Measurements from ENCODE around the gene HDAC11.
"Not testable (repeated sequence)": the region's sequence is repeated elsewhere in the genome, so short reads cannot be mapped to it uniquely, and the experiment has no call there.

Gene HDAC11

DNA sequence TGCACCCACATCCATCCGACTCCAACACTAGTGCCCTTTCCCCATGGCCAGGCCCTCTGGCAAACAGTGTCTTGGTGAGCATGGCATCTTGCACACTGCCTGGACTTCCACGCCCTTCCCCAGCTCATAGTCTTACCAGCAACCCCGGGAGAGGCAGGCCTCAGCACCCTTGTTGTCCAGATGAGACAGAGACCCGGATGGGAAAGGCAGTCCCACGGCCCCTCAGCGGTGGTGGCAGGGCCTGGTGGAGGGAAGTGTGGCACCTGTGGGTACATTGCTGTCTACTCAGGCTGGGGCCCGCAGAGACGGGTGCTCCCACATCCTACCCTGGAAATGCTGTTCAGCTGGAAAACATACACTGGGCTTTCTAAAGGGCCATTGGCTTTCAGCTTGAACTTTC is 28.4 kb downstream of the HDAC11 start:
- no peak for DNase-seq

DNA sequence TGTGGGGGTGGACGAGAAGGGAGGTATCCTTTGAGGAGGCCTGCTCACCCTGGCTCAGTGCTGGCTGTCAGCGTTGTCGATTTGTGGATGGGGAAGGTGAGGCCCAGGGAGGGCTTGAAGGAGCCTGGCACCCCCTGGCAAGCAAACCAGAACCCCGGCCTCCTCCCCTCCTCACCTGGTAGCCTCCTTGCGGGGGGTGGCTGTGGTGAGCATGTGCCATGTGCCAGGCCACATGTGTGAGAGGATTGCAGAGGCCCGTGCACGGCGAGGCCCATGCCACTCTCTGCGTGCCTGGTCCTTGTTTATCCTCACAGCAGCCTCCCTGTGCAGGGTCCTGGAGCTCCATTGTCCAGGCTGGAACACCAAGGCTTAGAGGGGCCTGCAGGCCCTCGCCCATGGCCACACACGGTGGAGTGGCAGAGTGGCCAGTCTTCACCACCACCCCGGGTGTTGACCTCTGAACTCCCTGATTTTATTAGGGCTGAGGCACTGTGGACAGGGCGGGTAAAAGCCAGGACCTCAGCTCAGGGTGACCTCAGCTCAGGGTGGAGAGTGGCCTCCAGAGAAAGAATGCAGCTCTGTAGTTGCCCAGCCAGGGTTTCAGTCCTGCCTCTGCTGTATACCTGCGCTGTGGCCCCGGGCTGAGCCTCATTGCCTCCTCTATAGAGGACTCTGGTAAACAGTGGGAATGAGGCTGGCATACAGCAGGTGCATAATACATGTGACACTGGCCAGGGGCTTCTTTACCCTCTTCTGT is 29.1 kb downstream of the HDAC11 start:
- no peak for DNase-seq

DNA sequence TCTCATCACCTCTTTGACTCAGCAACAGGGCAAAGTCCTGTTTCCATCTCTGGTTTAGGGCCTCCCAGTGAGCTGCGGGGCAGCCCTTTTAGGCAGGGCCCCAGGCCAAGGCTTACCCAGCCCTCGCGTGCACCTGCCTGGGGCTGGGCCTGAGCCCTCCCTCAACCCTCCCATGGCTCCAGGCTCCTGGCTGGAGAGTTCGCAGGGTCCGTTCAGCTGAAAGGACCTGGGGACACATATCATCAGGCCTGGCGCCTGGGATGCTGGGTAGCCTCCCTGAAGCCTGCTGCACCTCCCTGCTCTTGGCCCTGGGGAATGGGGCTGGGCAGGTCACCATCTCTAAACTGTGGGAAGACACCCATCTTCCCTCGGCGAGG is 29.7 kb downstream of the HDAC11 start:
- DNase-seq = no peak

DNA sequence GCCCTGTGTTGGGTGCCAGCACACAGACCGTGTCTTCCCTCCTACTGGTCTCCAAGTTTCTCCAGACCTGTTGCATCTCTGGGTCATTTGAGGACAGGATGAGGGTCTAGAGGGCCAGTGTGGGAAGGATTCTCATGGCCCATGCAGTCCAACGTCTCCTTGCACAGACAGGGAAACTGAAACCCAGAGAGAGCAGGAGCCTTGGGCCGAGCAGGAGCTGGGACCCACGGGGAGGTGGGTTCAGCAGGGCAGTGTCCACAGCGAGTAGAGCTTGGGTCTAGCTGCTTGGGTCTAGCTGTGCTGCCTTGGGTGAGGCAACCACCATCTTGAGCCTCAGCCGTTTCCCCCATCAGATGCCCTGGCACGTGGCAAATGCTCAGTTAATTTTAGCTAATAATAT is 32.3 kb downstream of the HDAC11 start:
- no peak for DNase-seq

DNA sequence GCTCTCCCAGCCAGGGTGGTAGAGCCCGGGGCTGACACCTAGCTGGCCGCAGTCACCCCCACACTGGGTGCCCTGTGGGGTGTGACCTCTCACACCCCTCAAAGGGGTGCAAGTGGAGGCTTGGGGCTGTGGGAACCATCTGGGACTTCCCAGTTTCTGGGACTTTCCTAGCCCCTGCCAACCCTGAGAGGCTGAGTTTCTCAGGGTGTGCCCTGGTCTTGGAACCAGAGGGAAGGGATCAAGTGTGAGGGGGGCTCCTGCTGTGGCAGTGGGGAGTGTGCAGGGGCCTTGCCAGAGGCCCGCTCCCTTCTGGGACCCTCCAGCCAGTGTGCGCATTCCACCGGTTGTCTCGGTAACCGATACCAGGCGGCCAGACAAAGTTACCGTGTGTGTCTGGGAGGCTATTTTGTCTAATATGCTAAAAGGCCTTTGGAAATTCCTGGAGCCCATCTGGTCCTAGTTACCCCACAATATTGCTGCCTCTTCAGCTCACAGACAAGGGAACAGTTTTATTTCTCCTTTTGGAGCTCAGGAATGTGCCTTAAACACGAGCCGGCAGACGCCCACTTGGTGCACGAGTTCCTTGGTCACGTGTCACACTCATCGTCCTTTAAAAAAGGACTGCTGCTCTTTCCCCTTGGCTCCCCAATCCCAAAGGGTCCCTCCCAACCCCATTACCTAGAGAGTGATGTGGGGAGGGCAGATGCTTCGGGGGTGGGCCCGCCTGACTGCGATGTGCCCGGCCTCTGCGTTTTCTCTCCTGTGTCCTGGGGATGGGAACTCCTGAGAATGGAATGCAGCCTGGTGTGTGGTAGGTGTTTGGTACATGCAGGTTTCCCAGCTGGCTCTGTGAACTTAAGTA is 33.2 kb downstream of the HDAC11 start:
- no peak for DNase-seq

DNA sequence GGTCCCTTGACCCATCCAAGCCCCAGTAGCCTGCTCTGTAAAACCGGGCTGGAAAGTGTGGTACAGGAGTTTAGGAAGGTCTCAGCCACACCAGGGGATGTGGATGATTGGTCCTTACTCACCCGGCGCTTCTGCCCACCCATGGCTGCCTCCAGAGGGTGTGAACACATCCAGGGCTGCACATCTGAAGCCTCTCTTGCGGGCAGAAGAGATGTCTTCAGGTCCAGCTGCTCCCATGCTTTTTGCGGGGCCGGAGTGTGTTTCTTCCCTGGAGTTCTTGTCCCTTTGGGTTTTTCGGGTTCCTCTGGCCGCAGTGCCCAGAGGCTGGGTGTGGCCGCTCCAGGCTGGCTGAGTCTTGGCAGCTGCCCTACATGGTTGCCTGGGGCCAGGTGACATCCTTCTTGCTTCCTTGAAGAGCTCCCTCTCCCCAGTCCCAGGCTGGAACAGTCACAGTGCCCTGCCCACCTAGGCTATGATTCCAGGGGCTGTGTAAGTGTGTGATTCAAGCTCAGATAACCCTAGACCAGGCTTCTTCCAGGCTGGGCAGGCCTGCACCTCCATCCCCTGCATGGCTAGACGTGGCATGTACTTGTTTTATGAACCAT is 33.9 kb downstream of the HDAC11 start:
- no peak for DNase-seq

DNA sequence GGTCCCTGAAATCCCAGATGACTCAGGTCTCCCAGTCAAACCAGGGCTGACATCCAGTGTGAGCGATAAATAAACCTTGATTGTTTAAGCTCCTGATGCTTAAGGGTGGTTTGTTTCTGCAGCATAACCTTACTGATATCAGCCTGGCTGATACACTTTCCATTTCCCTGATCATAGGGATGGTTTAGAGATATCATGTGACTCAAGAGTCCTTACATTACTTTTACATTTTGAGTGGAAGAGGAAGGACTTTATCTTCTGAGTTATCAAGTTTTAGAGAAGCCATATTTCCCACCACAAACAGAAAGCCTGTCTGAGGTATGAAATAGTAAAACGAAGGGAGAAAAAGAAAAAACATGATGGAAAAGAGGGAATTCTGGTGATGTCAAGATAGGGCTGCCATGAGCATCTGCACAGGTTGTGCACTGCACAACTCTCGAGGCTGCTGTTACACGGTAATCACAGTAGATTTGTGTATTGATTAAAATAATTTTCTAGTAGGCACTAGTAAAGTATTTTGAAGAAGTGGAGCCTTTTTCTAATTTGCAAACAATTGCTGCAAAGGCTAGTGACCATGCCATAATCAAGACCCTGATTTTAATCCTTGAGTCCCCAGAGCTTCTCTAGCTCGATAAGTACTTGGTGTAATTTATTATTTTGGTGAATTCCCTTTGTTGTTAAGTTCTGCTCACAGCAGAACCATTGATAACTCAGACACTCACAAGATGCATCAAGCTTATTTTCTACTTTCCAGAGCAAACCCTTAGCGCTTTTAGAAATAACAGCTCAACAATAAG is 34.7 kb downstream of the HDAC11 start:
- DNase-seq = no peak

DNA sequence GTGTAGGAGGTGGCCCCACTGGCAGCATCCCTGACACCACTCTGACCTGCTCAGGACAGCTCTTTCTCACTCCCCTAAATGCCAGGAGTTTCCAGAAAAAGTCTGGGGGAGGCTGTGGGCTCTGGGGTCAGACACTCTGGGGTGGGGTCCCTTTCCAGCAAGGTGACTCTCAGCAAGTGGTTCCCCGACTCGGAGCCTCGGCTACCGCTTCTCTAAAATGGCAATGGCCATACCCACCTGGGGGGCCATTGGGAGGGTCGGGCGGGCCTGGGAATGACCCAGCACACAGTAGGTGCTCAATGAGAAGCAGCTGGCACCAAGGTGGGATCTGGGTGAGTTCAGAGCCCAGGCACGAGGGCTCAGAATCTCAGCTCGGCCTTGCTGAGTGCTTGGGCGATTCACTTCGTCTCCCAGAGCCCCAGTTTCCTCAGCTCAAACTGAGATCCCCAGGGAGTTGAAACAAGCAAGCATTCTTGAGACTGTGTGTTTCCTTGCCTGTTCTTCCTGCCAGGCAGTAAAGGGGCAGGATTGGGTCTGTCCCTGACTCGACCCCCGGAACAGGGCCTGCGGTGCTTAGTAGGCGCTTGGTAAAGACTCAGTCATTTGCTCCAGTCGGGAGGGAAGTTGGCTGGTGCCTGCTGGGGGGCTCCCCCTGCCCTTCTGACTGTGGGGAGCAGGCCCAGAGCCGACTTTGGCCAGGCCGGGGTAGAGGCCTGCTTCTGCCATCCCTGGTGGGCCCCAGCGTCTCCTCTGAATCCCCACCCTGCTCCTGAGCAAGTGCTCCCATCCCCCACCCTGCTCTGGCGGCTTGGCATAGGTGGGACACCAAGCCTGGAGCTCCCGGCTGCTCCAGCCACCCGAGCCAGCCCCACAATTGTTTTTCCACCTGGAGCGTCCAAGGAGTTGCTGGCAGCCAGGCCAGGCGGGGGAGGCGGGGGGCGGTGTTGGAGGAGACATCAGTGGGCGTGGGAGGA is 36.0 kb downstream of the HDAC11 start:
- no peak for DNase-seq

DNA sequence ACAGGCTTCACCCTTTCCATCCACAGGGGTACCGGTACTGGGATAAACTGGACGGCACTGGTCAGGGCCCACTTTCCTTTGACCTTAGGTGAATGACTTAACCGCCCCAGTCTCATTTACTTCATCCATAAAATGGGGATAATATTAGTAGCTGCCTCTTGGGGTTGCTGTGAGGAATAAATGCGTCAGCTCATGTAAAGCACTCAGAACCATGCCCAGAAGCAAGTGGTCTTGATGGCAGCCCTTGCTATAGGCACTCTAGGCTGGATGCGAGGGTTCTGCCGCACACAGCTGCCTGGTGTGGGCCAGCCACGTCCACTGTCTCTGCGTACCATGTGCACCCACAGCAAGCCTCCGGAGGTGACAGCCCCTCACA is 36.6 kb downstream of the HDAC11 start:
- DNase-seq = no peak

DNA sequence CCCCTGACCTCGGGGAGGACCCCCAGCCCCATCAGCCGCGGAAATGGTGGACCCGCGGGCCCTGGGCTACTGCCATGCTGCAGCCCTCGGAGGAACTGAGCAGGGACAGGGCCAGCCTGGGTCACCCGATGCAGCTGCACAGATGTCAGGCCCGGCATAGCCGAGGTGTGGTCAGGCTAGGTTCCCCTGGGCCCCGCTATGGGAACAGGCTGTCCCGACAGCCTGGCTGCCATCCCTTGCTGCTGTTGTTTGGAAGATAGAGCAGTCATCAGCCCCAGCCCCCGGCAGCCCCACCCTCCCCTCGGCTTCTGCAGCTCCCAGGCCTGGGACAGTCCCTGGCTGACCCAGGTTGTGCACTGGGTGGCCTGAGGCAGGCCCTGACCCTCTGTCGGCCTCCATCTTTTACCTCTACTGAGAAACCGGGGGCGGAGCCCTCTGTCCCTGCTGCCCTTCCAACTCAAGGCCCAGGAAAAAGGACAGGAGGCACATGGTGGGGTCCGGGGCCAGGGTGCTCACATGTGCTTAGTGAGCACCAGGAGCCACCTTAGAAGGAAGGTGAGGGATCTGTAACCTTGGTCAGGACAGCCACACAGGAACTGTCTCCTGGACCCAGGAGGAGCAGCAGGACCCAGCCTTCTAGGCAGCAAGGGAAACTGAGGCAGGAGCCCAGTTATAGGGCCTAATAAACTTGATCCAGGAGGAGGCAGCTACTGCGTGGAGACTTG is 37.3 kb downstream of the HDAC11 start:
- no peak for DNase-seq

DNA sequence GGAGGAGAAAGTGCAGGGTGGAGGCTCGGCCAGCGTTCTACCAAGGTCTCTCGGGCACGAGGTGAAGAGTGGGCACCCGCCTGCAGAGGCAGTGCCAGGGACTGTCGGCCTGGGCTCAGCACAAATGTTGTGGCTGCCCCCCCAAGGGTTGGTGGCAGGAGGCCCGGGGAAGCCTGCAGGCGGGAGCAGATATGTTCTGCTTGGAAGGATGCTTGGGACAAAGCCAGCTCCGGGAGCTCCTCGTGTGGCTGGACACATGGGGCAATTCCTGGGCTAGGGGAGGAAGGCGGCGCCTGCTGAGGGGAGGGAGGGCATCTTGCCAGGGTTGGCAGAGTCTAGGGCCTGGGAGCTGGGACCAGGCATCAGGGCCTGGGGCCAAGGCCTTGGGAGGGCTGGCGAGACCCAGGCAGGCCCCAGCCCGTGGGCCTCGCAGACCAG is 38.4 kb downstream of the HDAC11 start:
- DNase-seq = no peak

DNA sequence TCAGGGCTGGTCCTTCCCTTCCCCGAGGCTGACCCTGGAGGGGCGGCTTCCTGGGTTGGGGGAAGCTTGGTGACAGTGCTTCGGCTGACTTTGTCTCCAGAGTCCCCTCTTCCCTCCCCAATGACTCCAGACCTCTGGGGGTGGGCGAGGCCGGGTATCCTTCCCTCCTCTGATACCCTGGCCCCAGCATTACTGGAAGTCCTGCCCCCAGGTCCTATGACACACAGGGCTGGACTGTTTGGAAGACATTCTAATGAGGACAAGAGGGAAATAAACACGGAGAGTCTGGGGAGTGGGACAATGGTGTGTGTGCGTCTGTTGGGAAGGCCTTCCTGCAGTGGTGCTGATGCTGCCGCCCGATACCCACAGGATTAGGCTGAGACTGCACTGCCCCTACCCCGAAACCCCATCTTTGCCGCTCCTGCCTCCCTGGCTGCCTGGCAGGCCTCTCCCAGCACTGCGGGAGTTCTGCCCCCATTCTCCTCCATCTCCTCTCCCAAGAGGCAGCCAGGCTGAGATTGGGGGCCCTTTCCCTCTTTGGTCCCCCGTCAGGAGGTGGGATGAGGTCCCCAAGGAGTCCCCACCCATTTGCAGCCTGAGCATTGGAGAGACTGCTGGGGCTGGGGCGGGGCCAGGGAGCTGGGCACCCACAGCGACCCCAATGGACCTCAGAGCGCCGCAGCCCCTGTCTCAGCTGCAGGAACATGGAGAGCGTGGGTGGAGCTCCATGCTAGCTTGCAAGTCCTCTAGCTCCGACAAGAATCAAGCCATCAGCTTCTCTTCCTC is 39.1 kb downstream of the HDAC11 start:
- DNase-seq = no peak

DNA sequence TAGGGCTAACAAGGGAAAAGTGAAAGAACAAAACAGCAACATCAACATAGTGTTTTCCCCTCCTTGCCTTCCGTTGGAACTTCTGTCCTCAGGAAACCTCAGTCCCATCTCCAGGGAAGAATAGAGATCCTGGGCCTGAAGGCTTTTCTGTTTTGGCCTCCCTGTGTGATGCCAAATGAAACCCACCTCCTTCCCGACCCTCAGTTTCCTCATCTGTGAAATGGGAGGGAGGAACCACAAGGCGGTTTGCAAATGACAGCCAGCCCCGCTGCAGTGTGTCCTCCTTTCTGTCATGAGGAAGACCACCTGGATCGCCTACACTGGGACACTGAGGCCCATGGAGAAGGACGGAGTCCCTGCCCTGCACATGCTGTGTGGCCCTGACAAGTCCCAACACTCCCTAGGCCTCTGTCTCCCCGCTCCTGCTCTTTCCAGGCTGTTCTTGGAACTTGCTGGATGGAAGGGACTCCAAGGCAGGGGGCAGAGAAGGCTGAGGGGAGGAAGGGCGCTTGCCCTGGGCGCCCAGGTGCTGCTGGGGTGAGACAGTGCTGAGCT is 40.3 kb downstream of the HDAC11 start:
- no peak for DNase-seq

DNA sequence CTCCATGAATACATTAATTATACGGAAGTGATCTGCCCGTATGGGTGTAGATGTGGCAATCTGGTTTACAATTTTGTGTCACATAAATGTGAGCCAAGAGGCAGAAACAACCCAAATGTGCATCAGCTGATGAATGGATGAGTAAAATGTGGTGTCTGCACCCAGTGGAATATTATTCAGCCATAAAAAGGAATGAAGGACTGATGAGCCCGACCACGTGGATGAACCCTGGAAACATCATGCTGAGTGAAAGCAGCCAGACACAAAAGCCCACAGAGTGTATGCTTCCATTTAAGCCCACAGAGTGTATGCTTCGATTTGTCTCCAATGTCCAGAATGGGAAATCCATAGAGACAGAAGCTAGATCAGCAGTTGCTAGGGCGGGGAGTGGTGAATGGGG is 41.2 kb downstream of the HDAC11 start:
- no peak for DNase-seq

DNA sequence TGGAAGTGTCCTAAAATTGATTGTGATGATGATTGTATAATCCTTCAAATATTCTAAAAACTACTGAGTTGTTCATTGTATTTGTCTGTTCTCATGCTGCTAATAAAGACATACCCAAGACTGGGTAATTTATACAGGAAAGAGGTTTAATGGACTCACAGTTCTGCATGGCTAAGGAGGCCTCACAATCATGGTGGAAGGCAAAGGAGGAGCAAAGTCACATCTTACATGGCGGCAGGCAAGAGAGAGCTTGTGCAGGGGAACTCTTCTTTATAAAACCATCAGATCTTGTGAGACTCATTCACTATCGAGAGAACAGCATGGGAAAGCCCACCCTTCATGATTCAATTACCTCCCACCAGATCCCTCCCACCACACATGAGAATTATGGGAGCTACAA is 41.6 kb downstream of the HDAC11 start:
- not testable (repeated sequence) for DNase-seq

DNA sequence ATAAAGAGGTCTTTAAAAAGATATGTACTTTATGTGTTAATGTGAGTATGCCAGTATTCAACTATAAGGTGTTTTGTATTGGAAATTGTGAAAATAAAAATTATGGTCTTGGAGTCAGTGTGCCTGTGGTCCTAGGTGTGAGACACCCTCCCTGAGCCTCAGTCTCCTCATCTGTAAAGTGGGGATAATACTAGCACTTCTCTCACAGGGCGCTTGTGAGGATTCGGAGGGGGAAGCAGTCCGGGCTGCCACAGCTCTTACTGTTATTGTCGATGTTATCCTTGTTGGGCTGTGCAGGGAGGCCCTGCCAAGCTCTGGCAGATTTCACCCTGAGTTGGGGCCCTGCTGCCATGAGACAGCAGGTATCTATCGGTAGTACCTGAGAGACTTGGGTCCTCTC is 42.1 kb downstream of the HDAC11 start:
- no peak for DNase-seq

DNA sequence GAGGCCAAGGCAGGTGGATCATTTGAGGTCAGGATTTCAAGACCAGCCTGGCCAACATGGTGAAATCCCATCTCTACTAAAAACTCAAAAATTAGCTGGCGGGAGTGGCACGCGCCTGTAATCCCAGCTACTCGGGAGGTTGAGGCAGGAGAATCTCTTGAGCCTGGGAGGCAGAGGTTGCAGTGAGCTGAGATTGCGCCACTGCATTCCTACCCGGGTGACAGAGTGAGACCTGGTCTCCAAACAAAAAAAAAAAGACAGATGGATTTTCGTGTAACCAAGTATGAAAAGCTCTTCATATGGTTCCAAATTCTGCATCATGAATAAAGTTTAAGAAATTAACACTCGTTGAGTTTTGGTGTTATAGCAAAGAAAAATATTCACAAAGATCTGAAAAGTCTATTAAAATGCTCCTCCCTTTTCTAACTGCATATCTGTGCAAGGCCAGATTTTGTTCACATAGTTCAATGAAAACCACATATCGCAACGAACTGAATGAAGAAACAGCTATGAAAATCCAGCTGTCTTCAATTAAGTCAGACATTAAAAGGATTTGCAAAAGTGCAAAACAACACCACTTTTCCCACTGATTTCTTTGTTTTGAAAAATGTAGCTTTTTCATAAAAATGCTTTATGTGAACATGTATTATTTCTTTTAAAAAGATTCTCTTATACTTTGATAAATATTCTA is 45.0 kb downstream of the HDAC11 start:
- DNase-seq = no peak

DNA sequence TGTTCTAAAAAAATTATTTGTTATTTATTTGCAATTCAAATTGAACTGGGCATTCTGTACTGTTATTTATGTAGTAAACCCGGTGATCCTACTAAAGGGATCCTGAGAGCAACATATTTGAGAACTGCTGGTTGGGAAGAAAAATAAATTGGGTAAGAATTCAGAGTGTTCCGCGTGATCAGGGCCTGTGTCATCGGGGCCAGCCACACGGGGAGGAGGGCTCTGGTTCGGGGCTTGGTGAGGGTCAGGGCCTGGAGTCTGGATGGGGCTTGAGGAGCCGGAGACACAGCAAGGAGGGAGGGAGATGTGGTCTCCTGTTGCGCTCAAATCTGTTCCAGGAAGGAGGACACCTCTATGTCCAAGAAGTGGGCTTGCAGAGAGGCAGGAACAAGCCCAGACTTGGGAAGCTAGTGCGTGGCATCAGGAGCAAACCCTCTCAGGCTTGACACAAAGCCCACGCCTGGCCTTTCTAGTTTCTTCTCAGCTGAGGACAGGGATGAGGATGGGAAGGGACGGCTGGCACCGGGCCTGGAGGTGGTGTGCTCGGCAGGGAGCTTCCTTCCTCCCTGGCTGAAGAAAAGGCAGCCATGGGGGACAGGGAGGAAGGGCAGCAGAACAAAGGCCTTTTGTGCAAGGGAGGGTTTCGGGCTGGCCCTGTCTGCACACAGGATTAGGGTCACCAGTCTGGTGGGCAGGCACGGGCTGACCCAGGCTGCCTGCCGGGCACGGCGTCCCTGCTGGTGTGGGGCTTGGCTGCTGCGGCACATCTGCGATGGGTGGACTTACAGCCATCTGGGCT is 45.9 kb downstream of the HDAC11 start:
- DNase-seq = no peak

DNA sequence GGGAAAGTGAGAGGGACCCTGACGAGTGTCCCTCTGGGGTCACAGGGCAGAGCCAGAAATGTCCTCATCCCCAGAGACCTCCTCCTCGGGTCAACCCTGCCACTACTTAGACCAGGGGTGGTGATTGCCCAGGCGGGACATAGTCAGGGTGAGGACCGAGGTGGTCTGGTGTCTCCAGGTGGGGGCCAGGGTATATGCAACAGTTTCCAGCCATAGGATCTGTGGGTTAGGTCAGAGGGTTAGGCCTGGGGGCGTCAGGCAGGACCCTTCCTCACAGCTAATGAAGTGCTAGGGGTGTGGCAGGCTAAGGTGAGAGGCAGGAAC is 46.5 kb downstream of the HDAC11 start:
- no peak for DNase-seq
